ENCODE measurements around the gene SLC26A11. TPM values are rescaled to one million over a fixed set of nuclear protein-coding genes. Genes with fewer than 3 reads are reported as not detected.

The SLC26A11 gene
- total RNA-seq, 1 experiment from 2014 or later, result 17.7 TPM

DNA sequence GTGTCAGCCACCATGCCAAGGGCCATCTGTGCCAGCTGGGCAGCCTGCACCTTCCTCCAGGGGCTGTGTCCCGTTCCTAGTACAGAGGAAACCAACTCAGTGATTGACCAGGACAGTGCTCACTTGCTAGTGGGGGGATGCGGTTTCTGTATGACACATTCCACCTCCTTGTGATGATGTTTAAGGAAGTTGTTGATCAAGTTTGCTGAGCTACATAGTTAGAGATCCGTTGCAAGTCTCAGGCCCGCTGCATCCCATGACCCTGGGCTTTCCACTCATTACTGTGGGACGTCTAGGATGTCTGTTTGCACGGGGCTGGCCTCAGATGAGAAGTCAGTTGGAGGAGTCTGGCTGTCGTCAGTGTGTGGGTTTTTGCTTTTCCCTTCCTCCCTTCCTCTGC, 74.0 kb downstream of the SLC26A11 start:
- intact Hi-C loops (cut with micrococcal nuclease), result no loop called here
- H3K9ac ChIP-seq (ENCODE audit: low read length), result no peak overlapping the region
- ChIA-PET CTCF (no interaction called here), RAD21 (ENCODE audit: low non-redundant PET in 1 of 2, low total read pairs in 2 of 2, uncharacterized antibody in 2 of 2, unreplicated experiment in 2 of 2) (no interaction called here), POLR2A (no interaction called here)
- H4K20me1 ChIP-seq (ENCODE audit: insufficient read depth), result no peaks in the 10 kb centered on the region
- ATAC-seq (no peak), DNase-seq (ENCODE audit: low read depth, low spot score) (no peak)
- H3K79me2 ChIP-seq (ENCODE audit: insufficient read depth, low read length), result no peaks in the 10 kb centered on the region
- no peak overlapping the region for H3K4me2 ChIP-seq (ENCODE audit: low read length)
- no TSS peak for BruUV-seq (replicated peaks)
- H3K36me3 ChIP-seq (ENCODE audit: control insufficient read depth in 1 of 2, insufficient read depth in 2 of 2, low read length in 2 of 2), result peaks cover 16% of the 10 kb centered on the region in 2 experiments; a peak in 2 of 4 replicates
- no peaks in the 10 kb centered on the region for H3K27me3 ChIP-seq (ENCODE audit: insufficient read depth, low read length)
- no peak overlapping the region for H2AFZ ChIP-seq (ENCODE audit: low read depth, low read length, poor library complexity, severe bottlenecking)
- TF ChIP-seq CBX3 (IDR thresholded peaks at IDR 0.05; ENCODE audit: low read depth), result no peak
- TF ChIP-seq SIN3A (IDR thresholded peaks at IDR 0.05; ENCODE audit: low read depth), result no peak
- no peak for TF ChIP-seq JUND (IDR thresholded peaks at IDR 0.05)
- TF ChIP-seq YY1 (IDR thresholded peaks at IDR 0.05; ENCODE audit: extremely low read depth, insufficient replicate concordance, low read depth, low read length), result no peak
- TF ChIP-seq ELF1 (IDR thresholded peaks at IDR 0.05; ENCODE audit: borderline replicate concordance, low read depth), result no peak
- TF ChIP-seq SRF (IDR thresholded peaks at IDR 0.05; ENCODE audit: low read depth), result no peak
- TF ChIP-seq SP1 (IDR thresholded peaks at IDR 0.05; ENCODE audit: low read depth), result no peak
- no peak for TF ChIP-seq ZFX (IDR thresholded peaks at IDR 0.05)
- TF ChIP-seq FOSL1 (IDR thresholded peaks at IDR 0.05; ENCODE audit: low read depth), result no peak
- TF ChIP-seq ATF3 (IDR thresholded peaks at IDR 0.05), result no peak
- no peak for TF ChIP-seq MAX (IDR thresholded peaks at IDR 0.05)
- TF ChIP-seq CTCF (IDR thresholded peaks at IDR 0.05 in 2 of 3, conservative IDR thresholded peaks at IDR 0.05 in 1 of 3; ENCODE audit: borderline replicate concordance in 1 of 3, insufficient read depth in 1 of 3, low read depth in 2 of 3, low read length in 2 of 3), result no peak
- no peak for TF ChIP-seq CEBPB (IDR thresholded peaks at IDR 0.05; ENCODE audit: low read depth)
- no peak overlapping the region for H3K27ac ChIP-seq (ENCODE audit: low read depth, low read length)
- H3K9me3 ChIP-seq (ENCODE audit: control insufficient read depth in 1 of 2, insufficient read depth in 1 of 2, low read depth in 1 of 2, low read length in 2 of 2), result no peaks in the 10 kb centered on the region
- H3K9me2 ChIP-seq (ENCODE audit: insufficient read depth), result no peaks in the 10 kb centered on the region
- H3K4me3 ChIP-seq (replicated peaks in 1 of 2; ENCODE audit: low read depth in 1 of 2, low read length in 2 of 2), result no peak overlapping the region
- no peaks in the 10 kb centered on the region for H3K4me1 ChIP-seq (ENCODE audit: control insufficient read depth in 1 of 2, insufficient read depth in 2 of 2, low read length in 2 of 2)

Measured in HCT116 (cell line).